Measurements from ENCODE around the gene MTREX. TPM values are rescaled to one million over a fixed set of nuclear protein-coding genes. Genes with fewer than 3 reads are reported as not detected.

MTREX gene
- total RNA-seq, 1 donor from 2014 or later: 45.3 TPM

GRCh38 chr5:55289808-55290207, 18.0 kb upstream of the MTREX start:
- no peaks in the 10 kb centered on the region for H3K9me3 Mint-ChIP-seq (ENCODE audit: low read depth)
- no peak for DNase-seq (ENCODE audit: low spot score)
- no peaks in the 10 kb centered on the region for H3K27me3 Mint-ChIP-seq (ENCODE audit: low read depth)
- no peak overlapping the region for H3K4me3 Mint-ChIP-seq (ENCODE audit: unreplicated experiment)
- no peaks in the 10 kb centered on the region for H3K4me1 Mint-ChIP-seq (ENCODE audit: low read depth)
- no peak overlapping the region for H3K27ac Mint-ChIP-seq (ENCODE audit: unreplicated experiment)
- H3K36me3 Mint-ChIP-seq (ENCODE audit: low read depth): peaks cover 37% of the 10 kb centered on the region
- no peak for TF ChIP-seq CTCF (IDR thresholded peaks at IDR 0.05)

- Mint-ChIP-seq H3K27ac (ENCODE audit: unreplicated experiment) (no peak overlapping the region), H3K9me3 (ENCODE audit: low read depth) (no peaks in the 10 kb centered on the region), H3K4me3 (ENCODE audit: unreplicated experiment) (no peak overlapping the region), H3K36me3 (ENCODE audit: low read depth) (peaks cover 40% of the 10 kb centered on the region), H3K27me3 (ENCODE audit: low read depth) (no peaks in the 10 kb centered on the region), H3K4me1 (ENCODE audit: low read depth) (peaks cover 5% of the 10 kb centered on the region)
- no peak for DNase-seq (ENCODE audit: low spot score)
- TF ChIP-seq CTCF (IDR thresholded peaks at IDR 0.05): no peak
Observed at GRCh38 chr5:55290991-55291390, 16.8 kb upstream of the MTREX start.

- H3K9me3 Mint-ChIP-seq (ENCODE audit: low read depth): no peaks in the 10 kb centered on the region
- H3K27me3 Mint-ChIP-seq (ENCODE audit: low read depth): no peaks in the 10 kb centered on the region
- H3K27ac Mint-ChIP-seq (ENCODE audit: unreplicated experiment): no peak overlapping the region
- no peak for DNase-seq (ENCODE audit: low spot score)
- no peak for TF ChIP-seq CTCF (IDR thresholded peaks at IDR 0.05)
- peaks cover 32% of the 10 kb centered on the region for H3K36me3 Mint-ChIP-seq (ENCODE audit: low read depth)
- no peak overlapping the region for H3K4me3 Mint-ChIP-seq (ENCODE audit: unreplicated experiment)
- H3K4me1 Mint-ChIP-seq (ENCODE audit: low read depth): peaks cover 12% of the 10 kb centered on the region
Observed at GRCh38 chr5:55294935-55295334, 12.9 kb upstream of the MTREX start.

GRCh38 chr5:55300890-55301289, 6.9 kb upstream of the MTREX start:
- no peak overlapping the region for H3K27ac Mint-ChIP-seq (ENCODE audit: unreplicated experiment)
- no peak for TF ChIP-seq CTCF (IDR thresholded peaks at IDR 0.05)
- H3K4me3 Mint-ChIP-seq (ENCODE audit: unreplicated experiment): no peak overlapping the region
- H3K27me3 Mint-ChIP-seq (ENCODE audit: low read depth): no peaks in the 10 kb centered on the region
- H3K9me3 Mint-ChIP-seq (ENCODE audit: low read depth): peaks cover 6% of the 10 kb centered on the region
- peaks cover 8% of the 10 kb centered on the region for H3K36me3 Mint-ChIP-seq (ENCODE audit: low read depth)
- peaks cover 24% of the 10 kb centered on the region for H3K4me1 Mint-ChIP-seq (ENCODE audit: low read depth)
- no peak for DNase-seq (ENCODE audit: low spot score)

- H3K9me3 Mint-ChIP-seq (ENCODE audit: low read depth): peaks cover 6% of the 10 kb centered on the region
- H3K27me3 Mint-ChIP-seq (ENCODE audit: low read depth): no peaks in the 10 kb centered on the region
- peaks cover 16% of the 10 kb centered on the region for H3K4me1 Mint-ChIP-seq (ENCODE audit: low read depth)
- no peak for DNase-seq (ENCODE audit: low spot score)
- peaks cover 5% of the 10 kb centered on the region for H3K36me3 Mint-ChIP-seq (ENCODE audit: low read depth)
- no peak overlapping the region for H3K4me3 Mint-ChIP-seq (ENCODE audit: unreplicated experiment)
- TF ChIP-seq CTCF (IDR thresholded peaks at IDR 0.05): no peak
- H3K27ac Mint-ChIP-seq (ENCODE audit: unreplicated experiment): peak overlapping the region; percentile 71
Observed at GRCh38 chr5:55303238-55303690, 4.5 kb upstream of the MTREX start.

Measured in chondrocyte (in vitro differentiated cells).